ENCODE data around the gene TTL.

Gene TTL

GRCh38 chr2:112577756-112578155 lies 95.8 kb downstream of the TTL start:
- Histone ChIP-seq H4K20me1 (ENCODE audit: control insufficient read depth, insufficient read depth, low read depth, low read length) (no peaks in the 10 kb centered on the region), H3K9me3 (ENCODE audit: control insufficient read depth, insufficient read depth, low read length) (no peaks in the 10 kb centered on the region), H3K4me1 (ENCODE audit: control insufficient read depth, low read length) (peaks cover 10% of the 10 kb centered on the region), H3K9me2 (replicated peaks; ENCODE audit: control insufficient read depth, low read length) (no peaks in the 10 kb centered on the region), H3K4me3 (ENCODE audit: low read length) (no peak overlapping the region), H3K79me2 (ENCODE audit: control insufficient read depth, low read length) (peaks cover 24% of the 10 kb centered on the region), H3K27ac (ENCODE audit: low read depth, low read length) (no peak overlapping the region), H3K27me3 (ENCODE audit: control insufficient read depth, low read length) (no peaks in the 10 kb centered on the region), H3F3A (ENCODE audit: control insufficient read depth, insufficient read depth) (peaks cover 26% of the 10 kb centered on the region), H3K4me2 (ENCODE audit: low read length) (no peak overlapping the region), H3K36me3 (ENCODE audit: control insufficient read depth, low read length) (peaks cover 53% of the 10 kb centered on the region)
- TF ChIP-seq EZH2phosphoT487 (IDR thresholded peaks at IDR 0.05; ENCODE audit: borderline replicate concordance, low read length) (no peak), CTCF (IDR thresholded peaks at IDR 0.05; ENCODE audit: low read depth, low read length, poor library complexity, severe bottlenecking) (no peak)

- Histone ChIP-seq H3K9me3 (ENCODE audit: control insufficient read depth, insufficient read depth, low read length) (no peaks in the 10 kb centered on the region), H3K36me3 (ENCODE audit: control insufficient read depth, low read length) (peaks cover 41% of the 10 kb centered on the region), H3F3A (ENCODE audit: control insufficient read depth, insufficient read depth) (peaks cover 39% of the 10 kb centered on the region), H4K20me1 (ENCODE audit: control insufficient read depth, insufficient read depth, low read depth, low read length) (no peaks in the 10 kb centered on the region), H3K4me3 (ENCODE audit: low read length) (no peak overlapping the region), H3K4me2 (ENCODE audit: low read length) (no peak overlapping the region), H3K4me1 (ENCODE audit: control insufficient read depth, low read length) (peaks cover 21% of the 10 kb centered on the region), H3K9me2 (replicated peaks; ENCODE audit: control insufficient read depth, low read length) (no peaks in the 10 kb centered on the region), H3K27ac (ENCODE audit: low read depth, low read length) (no peak overlapping the region), H3K27me3 (ENCODE audit: control insufficient read depth, low read length) (no peaks in the 10 kb centered on the region), H3K79me2 (ENCODE audit: control insufficient read depth, low read length) (peaks cover 32% of the 10 kb centered on the region)
- no peak for TF ChIP-seq CTCF (IDR thresholded peaks at IDR 0.05; ENCODE audit: low read depth, low read length, poor library complexity, severe bottlenecking)
- TF ChIP-seq EZH2phosphoT487 (IDR thresholded peaks at IDR 0.05; ENCODE audit: borderline replicate concordance, low read length), result no peak
These were observed 97.3 kb downstream of the TTL start for GRCh38 chr2:112579241-112579640.

GRCh38 chr2:112580084-112580483 lies 98.1 kb downstream of the TTL start:
- no peaks in the 10 kb centered on the region for H3K9me2 ChIP-seq (replicated peaks; ENCODE audit: control insufficient read depth, low read length)
- TF ChIP-seq CTCF (IDR thresholded peaks at IDR 0.05; ENCODE audit: low read depth, low read length, poor library complexity, severe bottlenecking) (no peak), EZH2phosphoT487 (IDR thresholded peaks at IDR 0.05; ENCODE audit: borderline replicate concordance, low read length) (no peak)
- peaks cover 24% of the 10 kb centered on the region for H3K4me1 ChIP-seq (ENCODE audit: control insufficient read depth, low read length)
- no peaks in the 10 kb centered on the region for H3K9me3 ChIP-seq (ENCODE audit: control insufficient read depth, insufficient read depth, low read length)
- H3K4me2 ChIP-seq (ENCODE audit: low read length), result no peak overlapping the region
- peaks cover 41% of the 10 kb centered on the region for H3F3A ChIP-seq (ENCODE audit: control insufficient read depth, insufficient read depth)
- peaks cover 33% of the 10 kb centered on the region for H3K36me3 ChIP-seq (ENCODE audit: control insufficient read depth, low read length)
- H3K4me3 ChIP-seq (ENCODE audit: low read length), result no peak overlapping the region
- H3K79me2 ChIP-seq (ENCODE audit: control insufficient read depth, low read length), result peaks cover 39% of the 10 kb centered on the region
- H4K20me1 ChIP-seq (ENCODE audit: control insufficient read depth, insufficient read depth, low read depth, low read length), result no peaks in the 10 kb centered on the region
- no peak overlapping the region for H3K27ac ChIP-seq (ENCODE audit: low read depth, low read length)
- no peaks in the 10 kb centered on the region for H3K27me3 ChIP-seq (ENCODE audit: control insufficient read depth, low read length)

Measured in DOHH2 (cell line).